Memory B cell (primary cell): ENCODE results near the gene KIRREL3.

Experiments
- ATAC-seq: fragments of 150-1000 bp; cut with Tn5 transposase; 2 replicates; pipeline ENCODE4 v1.10.0; 2021; ENCODE audit warnings: low read depth, mild to moderate bottlenecking, moderate library complexity
- DNase-seq, 2 donors: peaks; one replicate each; pipeline ENCODE4 v3.0.0; 2022; ENCODE audit warnings: low spot score in 2 of 2
- H3K27ac Mint-ChIP-seq: one replicate; pipeline ENCODE4 v1.8.0; 2022; ENCODE audit warnings: mild to moderate bottlenecking, moderate library complexity, mixed read lengths
- H3K27me3 Mint-ChIP-seq: one replicate; pipeline ENCODE4 v1.8.0; 2022; ENCODE audit warnings: mixed read lengths
- H3K36me3 Mint-ChIP-seq: one replicate; pipeline ENCODE4 v1.8.0; 2022; ENCODE audit warnings: mild to moderate bottlenecking, mixed read lengths
- H3K4me1 Mint-ChIP-seq: one replicate; pipeline ENCODE4 v1.8.0; 2022; ENCODE audit warnings: mixed read lengths
- H3K4me3 Mint-ChIP-seq: one replicate; pipeline ENCODE4 v1.8.0; 2022; ENCODE audit warnings: mild to moderate bottlenecking, moderate library complexity, mixed read lengths
- H3K9me3 Mint-ChIP-seq: one replicate; pipeline ENCODE4 v1.8.0; 2022; ENCODE audit warnings: mixed read lengths

The KIRREL3 gene

GRCh38 chr11:126514061-126514693 is 486.4 kb downstream of the KIRREL3 start:
- ATAC-seq, result no peak
- Mint-ChIP-seq H3K27me3 (peaks cover 15% of the 10 kb centered on the region), H3K4me1 (no peaks in the 10 kb centered on the region), H3K9me3 (no peaks in the 10 kb centered on the region), H3K27ac (no peak overlapping the region), H3K36me3 (no peaks in the 10 kb centered on the region), H3K4me3 (no peak overlapping the region)
- DNase-seq, result no peak

DNA sequence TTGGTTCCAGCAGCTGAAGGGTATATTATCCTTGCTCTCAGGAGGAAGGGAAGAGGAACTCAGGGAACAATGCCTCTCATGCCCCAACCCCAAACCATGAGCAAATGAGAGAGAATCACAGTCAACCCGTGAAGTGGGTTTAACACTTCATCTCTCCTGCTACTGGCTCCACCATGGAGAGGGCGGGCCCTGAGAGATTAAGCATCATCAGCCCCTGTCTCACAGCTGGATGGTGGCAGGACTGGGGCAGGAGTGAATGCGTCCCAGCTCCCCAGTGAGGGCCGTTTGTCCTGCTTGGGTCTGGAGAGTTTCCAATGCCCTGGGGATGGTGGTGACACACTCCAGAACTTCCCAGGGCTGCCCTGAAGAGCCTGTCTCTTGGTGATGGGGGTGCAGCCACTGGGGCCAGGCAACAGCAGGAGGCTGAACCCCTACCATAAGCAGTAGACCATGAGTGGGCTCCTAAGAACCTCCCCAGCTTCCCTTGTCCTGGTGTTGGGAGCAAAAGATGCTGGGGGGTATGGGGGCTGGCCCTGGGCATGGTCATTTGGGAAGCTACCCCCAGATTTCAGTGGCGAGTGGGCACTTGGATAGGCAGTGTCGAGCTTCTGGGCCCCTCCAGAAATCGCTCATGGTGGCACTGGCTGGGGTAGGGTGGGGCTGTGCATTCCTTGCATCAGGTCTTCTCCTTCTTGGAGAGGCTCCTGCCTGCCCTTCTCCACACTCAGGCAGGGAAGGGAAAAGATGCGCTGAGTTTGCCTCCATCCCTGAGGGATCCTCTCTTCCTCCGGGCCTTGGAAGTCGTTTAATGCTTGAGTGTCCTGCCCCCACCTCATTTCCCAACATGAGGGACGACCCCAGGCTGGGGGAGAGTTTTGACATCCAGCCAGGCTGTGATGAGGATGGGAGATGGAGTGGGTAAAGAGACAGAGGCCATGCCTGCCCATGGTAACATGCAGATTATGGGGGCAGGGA is 487.5 kb downstream of the KIRREL3 start:
- no peak overlapping the region for H3K27ac Mint-ChIP-seq
- no peaks in the 10 kb centered on the region for H3K36me3 Mint-ChIP-seq
- peaks cover 15% of the 10 kb centered on the region for H3K27me3 Mint-ChIP-seq
- DNase-seq (no peak), ATAC-seq (no peak)
- no peaks in the 10 kb centered on the region for H3K4me1 Mint-ChIP-seq
- no peaks in the 10 kb centered on the region for H3K9me3 Mint-ChIP-seq
- no peak overlapping the region for H3K4me3 Mint-ChIP-seq

- H3K4me1 Mint-ChIP-seq, result no peaks in the 10 kb centered on the region
- ATAC-seq, result no peak
- no peaks in the 10 kb centered on the region for H3K36me3 Mint-ChIP-seq
- no peak for DNase-seq
- peaks cover 2% of the 10 kb centered on the region for H3K9me3 Mint-ChIP-seq
- H3K4me3 Mint-ChIP-seq, result no peak overlapping the region
- no peak overlapping the region for H3K27ac Mint-ChIP-seq
- peaks cover 15% of the 10 kb centered on the region for H3K27me3 Mint-ChIP-seq
Observed at GRCh38 chr11:126512251-126512650, 488.3 kb downstream of the KIRREL3 start.

- Mint-ChIP-seq H3K9me3 (peaks cover 5% of the 10 kb centered on the region), H3K27ac (no peak overlapping the region), H3K36me3 (no peaks in the 10 kb centered on the region), H3K4me3 (no peak overlapping the region), H3K27me3 (peaks cover 17% of the 10 kb centered on the region), H3K4me1 (no peaks in the 10 kb centered on the region)
- ATAC-seq (no peak), DNase-seq (no peak)
Observed at GRCh38 chr11:126511475-126512115, 489.0 kb downstream of the KIRREL3 start.

- Mint-ChIP-seq H3K27me3 (peaks cover 17% of the 10 kb centered on the region), H3K27ac (no peak overlapping the region), H3K9me3 (peaks cover 5% of the 10 kb centered on the region), H3K36me3 (no peaks in the 10 kb centered on the region), H3K4me3 (no peak overlapping the region), H3K4me1 (no peaks in the 10 kb centered on the region)
- DNase-seq (no peak), ATAC-seq (no peak)
Observed at GRCh38 chr11:126510621-126511370, 489.8 kb downstream of the KIRREL3 start.

GRCh38 chr11:126507646-126508045 is 492.9 kb downstream of the KIRREL3 start:
- Mint-ChIP-seq H3K36me3 (no peaks in the 10 kb centered on the region), H3K27ac (no peak overlapping the region), H3K9me3 (peaks cover 13% of the 10 kb centered on the region), H3K4me3 (no peak overlapping the region), H3K4me1 (no peaks in the 10 kb centered on the region), H3K27me3 (peaks cover 17% of the 10 kb centered on the region)
- ATAC-seq (no peak), DNase-seq (no peak)

- Mint-ChIP-seq H3K4me1 (no peaks in the 10 kb centered on the region), H3K9me3 (peaks cover 13% of the 10 kb centered on the region), H3K4me3 (no peak overlapping the region), H3K27me3 (peaks cover 12% of the 10 kb centered on the region), H3K36me3 (no peaks in the 10 kb centered on the region), H3K27ac (no peak overlapping the region)
- ATAC-seq (no peak), DNase-seq (no peak)
Observed at GRCh38 chr11:126506789-126507188, 493.8 kb downstream of the KIRREL3 start.

DNA sequence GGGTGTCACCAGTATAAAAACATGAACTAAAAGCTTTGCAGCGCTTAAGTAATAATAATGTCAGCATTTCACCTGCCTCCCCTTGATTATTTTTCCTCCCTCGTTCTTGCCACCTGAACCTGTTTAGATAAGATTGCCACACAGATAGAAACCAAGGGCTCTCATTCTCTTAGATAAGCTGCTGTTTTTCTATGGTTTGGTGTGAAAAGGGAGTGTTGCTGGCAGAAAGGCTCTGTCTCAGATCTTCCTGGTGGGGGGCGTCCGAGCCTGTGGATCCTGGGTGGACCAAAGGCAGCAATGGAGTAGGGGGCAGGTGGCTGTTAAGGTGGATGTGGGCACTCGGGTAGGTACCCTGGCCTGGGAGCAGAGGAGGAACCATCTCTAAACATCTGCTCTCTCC is 497.6 kb downstream of the KIRREL3 start:
- H3K36me3 Mint-ChIP-seq, result no peaks in the 10 kb centered on the region
- peaks cover 7% of the 10 kb centered on the region for H3K27me3 Mint-ChIP-seq
- no peak overlapping the region for H3K4me3 Mint-ChIP-seq
- DNase-seq, result no peak
- peaks cover 13% of the 10 kb centered on the region for H3K9me3 Mint-ChIP-seq
- no peak for ATAC-seq
- H3K4me1 Mint-ChIP-seq, result no peaks in the 10 kb centered on the region
- no peak overlapping the region for H3K27ac Mint-ChIP-seq

DNA sequence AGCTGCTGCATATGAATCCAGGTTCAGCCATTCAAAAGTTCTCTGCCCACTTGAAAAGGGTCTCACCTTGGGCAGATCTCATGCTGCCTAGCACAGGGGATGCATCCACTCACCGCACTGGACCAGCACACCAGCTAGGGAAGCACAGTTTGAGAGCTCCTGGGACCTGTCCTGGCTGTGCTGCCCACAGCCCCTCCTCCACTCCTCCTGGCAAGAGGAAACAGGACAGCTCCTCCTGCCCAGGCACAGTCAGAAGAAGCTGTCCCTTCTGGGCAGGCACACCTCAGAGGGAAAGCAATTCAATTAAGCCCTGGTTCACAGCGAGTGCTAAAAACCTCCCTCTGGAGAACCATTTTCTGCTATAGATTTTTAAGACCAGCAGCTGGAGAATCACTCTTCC is 498.4 kb downstream of the KIRREL3 start:
- no peak for DNase-seq
- peaks cover 10% of the 10 kb centered on the region for H3K9me3 Mint-ChIP-seq
- no peaks in the 10 kb centered on the region for H3K4me1 Mint-ChIP-seq
- no peak for ATAC-seq
- no peak overlapping the region for H3K4me3 Mint-ChIP-seq
- H3K36me3 Mint-ChIP-seq, result no peaks in the 10 kb centered on the region
- peaks cover 7% of the 10 kb centered on the region for H3K27me3 Mint-ChIP-seq
- no peak overlapping the region for H3K27ac Mint-ChIP-seq

DNA sequence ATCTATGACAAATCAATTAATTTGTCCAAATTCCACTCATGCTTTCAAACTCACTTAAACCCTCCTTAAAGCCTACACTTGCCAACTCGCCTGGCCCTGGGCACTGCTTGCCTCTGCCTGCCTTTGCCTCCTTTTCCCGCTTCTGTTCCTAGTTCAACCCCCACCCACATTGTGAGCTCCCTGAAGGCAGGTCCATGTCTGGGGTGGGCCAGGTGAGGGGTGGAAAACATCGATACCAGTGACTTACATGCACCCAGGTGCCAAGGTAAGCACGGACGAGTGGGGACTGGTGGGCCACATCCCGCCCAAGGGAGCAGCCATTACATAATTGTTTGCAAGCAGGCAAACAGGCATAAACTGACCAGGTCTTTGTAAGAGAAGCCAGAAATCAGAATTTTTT is 498.9 kb downstream of the KIRREL3 start:
- no peak overlapping the region for H3K4me3 Mint-ChIP-seq
- H3K36me3 Mint-ChIP-seq, result no peaks in the 10 kb centered on the region
- peaks cover 7% of the 10 kb centered on the region for H3K27me3 Mint-ChIP-seq

GRCh38 chr11:126500981-126501380 is 499.6 kb downstream of the KIRREL3 start:
- no peaks in the 10 kb centered on the region for H3K4me1 Mint-ChIP-seq
- H3K9me3 Mint-ChIP-seq, result peaks cover 8% of the 10 kb centered on the region
- peaks cover 7% of the 10 kb centered on the region for H3K27me3 Mint-ChIP-seq
- DNase-seq (no peak), ATAC-seq (no peak)
- H3K27ac Mint-ChIP-seq, result no peak overlapping the region
- H3K36me3 Mint-ChIP-seq, result no peaks in the 10 kb centered on the region
- H3K4me3 Mint-ChIP-seq, result no peak overlapping the region

More for the DNA sequence above, 498.9 kb downstream of the KIRREL3 start:
- no peak overlapping the region for H3K27ac Mint-ChIP-seq
- H3K4me1 Mint-ChIP-seq, result no peaks in the 10 kb centered on the region
- H3K9me3 Mint-ChIP-seq, result peaks cover 8% of the 10 kb centered on the region
- DNase-seq, result no peak
- ATAC-seq, result no peak

DNA sequence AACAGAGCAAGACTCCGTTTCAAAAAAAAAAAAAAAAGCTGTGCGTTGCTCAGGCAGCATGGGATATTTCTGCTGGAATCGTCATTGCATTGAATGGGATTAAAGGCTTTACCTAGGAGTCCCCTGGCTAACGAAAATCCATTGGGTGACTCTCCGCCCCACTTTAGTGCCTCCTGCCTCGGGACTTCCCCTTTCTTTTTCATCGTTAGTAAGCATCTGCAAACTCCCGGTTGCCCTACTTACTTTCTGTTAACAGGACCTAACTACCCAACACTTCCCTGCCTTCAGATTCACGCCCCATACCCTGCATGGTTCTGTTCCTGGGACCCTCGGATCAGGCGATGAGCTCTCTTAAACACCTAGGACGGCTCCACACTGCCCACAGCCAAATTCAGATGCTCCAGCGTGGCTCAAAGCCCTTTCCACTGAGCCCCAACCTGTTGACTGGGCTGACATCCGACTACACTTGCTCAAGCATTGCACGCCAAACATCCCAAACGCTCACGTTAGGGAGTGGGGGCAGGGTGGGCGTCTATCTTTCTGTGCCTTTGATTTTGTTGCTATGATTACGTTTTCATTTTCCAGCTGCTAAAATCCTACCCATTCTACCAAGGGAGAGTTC is 501.3 kb downstream of the KIRREL3 start:
- no peak overlapping the region for H3K4me3 Mint-ChIP-seq
- ATAC-seq (no peak), DNase-seq (no peak)
- H3K27ac Mint-ChIP-seq, result no peak overlapping the region
- H3K4me1 Mint-ChIP-seq, result no peaks in the 10 kb centered on the region
- peaks cover 4% of the 10 kb centered on the region for H3K9me3 Mint-ChIP-seq
- H3K36me3 Mint-ChIP-seq, result no peaks in the 10 kb centered on the region
- H3K27me3 Mint-ChIP-seq, result peaks cover 9% of the 10 kb centered on the region

DNA sequence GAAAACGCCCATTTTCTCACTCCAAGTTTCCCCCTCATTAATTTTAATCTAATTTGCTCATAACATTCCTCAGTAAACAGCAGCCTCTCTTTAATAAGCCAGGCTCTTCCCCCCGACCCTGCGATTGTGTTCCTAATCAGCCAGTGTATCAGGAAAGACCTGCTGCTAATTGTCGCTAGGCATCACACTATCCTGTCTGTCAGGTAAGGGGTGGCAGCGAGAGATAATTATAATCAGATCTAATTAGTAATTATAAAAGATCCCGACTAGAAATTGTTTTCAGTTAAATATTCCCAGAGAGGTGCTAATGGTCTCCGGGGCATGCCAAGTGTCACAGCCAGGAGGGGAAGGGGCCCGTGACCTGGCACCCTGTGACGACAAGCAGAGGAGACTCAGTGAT is 502.3 kb downstream of the KIRREL3 start:
- no peak overlapping the region for H3K27ac Mint-ChIP-seq
- no peaks in the 10 kb centered on the region for H3K4me1 Mint-ChIP-seq
- H3K27me3 Mint-ChIP-seq, result peaks cover 6% of the 10 kb centered on the region
- ATAC-seq, result no peak
- H3K9me3 Mint-ChIP-seq, result no peaks in the 10 kb centered on the region
- no peaks in the 10 kb centered on the region for H3K36me3 Mint-ChIP-seq
- DNase-seq, result no peak
- no peak overlapping the region for H3K4me3 Mint-ChIP-seq
